SU-DHL-6 (cell line): ENCODE results near the gene DOCK6.

Experiments used
- CTCF ChIP-seq: fragments of 200-600 bp; sonication (generic); IDR thresholded peaks from one replicate; pipeline ENCODE4 v1.5.1; 2017; ENCODE audit warnings: antibody characterized with exemption, mild to moderate bottlenecking, low read length, moderate library complexity; ENCODE audit not compliant: insufficient read depth, poor library complexity, severe bottlenecking
- EZH2phosphoT487 ChIP-seq: fragments of 200-600 bp; sonication (generic), shearing (Covaris generic); conservative IDR thresholded peaks from 2 replicates; pipeline ENCODE4 v1.6.1; 2018; ENCODE audit warnings: mild to moderate bottlenecking, antibody characterized with exemption, low read length, moderate library complexity, mixed read lengths

GRCh38 chr19:11227195-11227886 is 35.0 kb downstream of the DOCK6 start:
- TF ChIP-seq CTCF: peak; percentile 41
- no peak for TF ChIP-seq EZH2phosphoT487
